Heart left ventricle (tissue), 16 donors: ENCODE measurements around the gene HMGCS2. TPM values are rescaled to one million over a fixed set of nuclear protein-coding genes. Genes with fewer than 3 reads are reported as not detected.
A peak's percentile ranks its signal among the peaks of the same experiment; 100 is the strongest.

Source experiments
- ATAC-seq, 4 donors: fragments of 200-7000 bp; cut with Tn5 transposase; one replicate each; pipeline ENCODE4 v1.9.1; 2020 to 2022; ENCODE audit warnings: moderate library complexity in 4 of 4, mild to moderate bottlenecking in 3 of 4, moderate number of reproducible peaks in 1 of 4
- DNase-seq, 5 donors: peaks; one replicate each; pipeline ENCODE4 v3.0.0-alpha.2; 2020
- H3K27ac ChIP-seq, 12 donors: fragments of 200-600 bp; sonication (generic) in 4 of 12; one replicate each; pipeline versions ENCODE4 v1.5.0 to v1.8.0; 2016 to 2022; ENCODE audit warnings: mild to moderate bottlenecking in 2 of 12
- H3K27me3 ChIP-seq, 9 donors: fragments of 200-600 bp; sonication (generic) in 2 of 9; one replicate each; pipeline versions ENCODE4 v1.5.1 to v1.8.0; 2016 to 2022; ENCODE audit warnings: mild to moderate bottlenecking in 3 of 9
- H3K36me3 ChIP-seq, 9 donors: fragments of 200-600 bp; sonication (generic) in 2 of 9; one replicate each; pipeline versions ENCODE4 v1.5.0 to v1.8.0; 2018 to 2022; ENCODE audit warnings: mild to moderate bottlenecking in 2 of 9
- H3K4me1 ChIP-seq, 12 donors: fragments of 200-600 bp; sonication (generic) in 4 of 12; one replicate each; pipeline versions ENCODE4 v1.5.0 to v1.8.0; 2016 to 2022; ENCODE audit warnings: mild to moderate bottlenecking in 3 of 12
- H3K4me3 ChIP-seq, 12 donors: fragments of 200-600 bp; sonication (generic) in 4 of 12; one replicate each; pipeline versions ENCODE4 v1.5.0 to v1.8.0; 2017 to 2022; ENCODE audit warnings: mild to moderate bottlenecking in 9 of 12, moderate library complexity in 4 of 12
- H3K9me3 ChIP-seq, 12 donors: fragments of 200-600 bp; sonication (generic) in 4 of 12; one replicate each; pipeline versions ENCODE4 v1.5.0 to v1.8.0; 2016 to 2022; ENCODE audit warnings: mild to moderate bottlenecking in 1 of 12
- CTCF ChIP-seq, 12 donors: fragments of 200-600 bp; sonication (generic) in 4 of 12; IDR thresholded peaks; one replicate each; pipeline versions ENCODE4 v1.5.0 to v1.8.0; 2018 to 2022; ENCODE audit warnings: antibody characterized with exemption in 12 of 12, mild to moderate bottlenecking in 5 of 12
- POLR2A ChIP-seq, 2 donors: fragments of 450-650 bp; IDR thresholded peaks; one replicate each; pipeline ENCODE4 v1.6.1; 2017; ENCODE audit warnings: antibody characterized with exemption in 2 of 2, mild to moderate bottlenecking in 2 of 2, moderate library complexity in 2 of 2
- WGBS, 4 donors: extraction: QIAGEN DNeasy Blood & Tissue Kit in 2 of 4; methylation state at CpG; one replicate each; pipeline versions ENCODE4 v1.1.5 to v1.1.7; 2013 to 2018; 5-methylcytosine and 5-hydroxymethylcytosine counted together
- intact Hi-C, 10 donors: fragments of 100-400 bp; cut with DNase I; formaldehyde crosslinking; loops; one replicate each; pipeline versions ENCODE4 v1.11.1 to v1.14.2; 2022
- polyA plus RNA-seq, 2 donors: library from polyadenylated mRNA; stranded (reverse); fragments of 200-250 nt; gene quantifications; one replicate each; pipeline ENCODE4 v1.2.3, GENCODE V29; 2013
- total RNA-seq, 9 donors: library from RNA; depleted of rRNA in 2 of 9; stranded (reverse); fragments of >200 nt in 2 of 9; fragmentation: NEBNext Ultra II Directional in 3 of 9; extraction: Animal tissue kit (Norgen Biotek cat#: 25700) in 3 of 9; gene quantifications; one replicate each; pipeline versions ENCODE4 v1.1.0 to v1.2.4, GENCODE V29; 2016 to 2023
- donor health status: ischemic (EF 13 %, LVEDD 7.1; RV severe dilation, severe dysfunction).
- donor health status: healthy with polysubstance abuse.
- donor health status: DM: no; HTN: yes; CAD: no.
- donor health status: DM: no; HTN: no; CAD: no.
- donor health status: ischemic (EF 25% LVEDD 6.9; RV normal size, moderate dysfunction).
- donor health status: ischemic (EF 25% LVEDD 5.7; RV mildly dilated, moderate dysfunction).
- donor health status: healthy.
- donor health status: DM: yes; HTN: yes; CAD: no.
- donor health status: ischemic (EF 35%, LVEDD 5.7; RV mildly dilated, moderate dysfunction).
- donor health status: nonischemic (EF 11% LVEDD 7.7; RV severe dilation, severe dysfunction).
- donor health status: DM: yes; HTN: yes; CAD: no.
- donor health status: PGD.
- donor health status: ischemic (EF 29% LVEDD 5.4; RV normal size, mild dysfunction).
- donor health status: nonischemic (EF 23%, LVEDD 6.1; RV moderate dilation, normal function).

Gene HMGCS2
- total and polyA plus RNA-seq, 11 donors = 0.42 to 504 (median 15.5) TPM

- Histone ChIP-seq H3K9me3 (no peaks in the 10 kb centered on the region), H3K27ac (peak overlapping the region in 1 of 12 donors; percentile 13), H3K4me1 (peaks cover 0 to 22% (median 15%) of the 10 kb centered on the region in 12 donors), H3K27me3 (no peaks in the 10 kb centered on the region), H3K4me3 (no peak overlapping the region), H3K36me3 (peaks cover 0 to 15% (median 0%) of the 10 kb centered on the region in 9 donors)
- TF ChIP-seq POLR2A (IDR thresholded peaks at IDR 0.05) = no peak
- no peak for TF ChIP-seq CTCF (IDR thresholded peaks at IDR 0.05)
- no peak for DNase-seq
- peak in 1 of 4 donors; percentile 30 for ATAC-seq
- WGBS, 4 donors = 48 to 64% (median 61%) methylated on average over 11 of the region's 11 CpGs
- intact Hi-C loops = no loop called here
These were observed 36.1 kb downstream of the HMGCS2 start for GRCh38 chr1:119732465-119733168.

GRCh38 chr1:119731741-119732430 lies 36.8 kb downstream of the HMGCS2 start:
- H3K4me1 ChIP-seq = peaks cover 0 to 16% (median 10%) of the 10 kb centered on the region in 12 donors
- H3K9me3 ChIP-seq = no peaks in the 10 kb centered on the region
- no peaks in the 10 kb centered on the region for H3K27me3 ChIP-seq
- H3K27ac ChIP-seq = peak overlapping the region in 1 of 12 donors; percentile 13
- DNase-seq (no peak), ATAC-seq (no peak)
- intact Hi-C loops = no loop called here
- H3K4me3 ChIP-seq = no peak overlapping the region
- H3K36me3 ChIP-seq = peaks cover 0 to 18% (median 0%) of the 10 kb centered on the region in 9 donors
- TF ChIP-seq POLR2A (IDR thresholded peaks at IDR 0.05) (no peak), CTCF (IDR thresholded peaks at IDR 0.05) (no peak)
- 85 to 94% (median 88%) methylated on average over 6 of the region's 6 CpGs for WGBS, 4 donors

- no peaks in the 10 kb centered on the region for H3K9me3 ChIP-seq
- peaks cover 0 to 16% (median 8%) of the 10 kb centered on the region in 12 donors for H3K4me1 ChIP-seq
- H3K27me3 ChIP-seq = no peaks in the 10 kb centered on the region
- ATAC-seq = no peak
- WGBS, 4 donors = 96 to 99% (median 97%) methylated on average over 5 of the region's 5 CpGs
- no peak for TF ChIP-seq CTCF (IDR thresholded peaks at IDR 0.05)
- TF ChIP-seq POLR2A (IDR thresholded peaks at IDR 0.05) = no peak
- no peak for DNase-seq
- H3K27ac ChIP-seq = no peak overlapping the region
- intact Hi-C loops = no loop called here
- peaks cover 0 to 24% (median 0%) of the 10 kb centered on the region in 9 donors for H3K36me3 ChIP-seq
- H3K4me3 ChIP-seq = no peak overlapping the region
These were observed 37.6 kb downstream of the HMGCS2 start for GRCh38 chr1:119731060-119731459.

- H3K36me3 ChIP-seq = peaks cover 0 to 22% (median 0%) of the 10 kb centered on the region in 9 donors
- no peaks in the 10 kb centered on the region for H3K9me3 ChIP-seq
- no peak overlapping the region for H3K27ac ChIP-seq
- peaks cover 0 to 9% (median 0%) of the 10 kb centered on the region in 12 donors for H3K4me1 ChIP-seq
- no peaks in the 10 kb centered on the region for H3K27me3 ChIP-seq
- H3K4me3 ChIP-seq = no peak overlapping the region
- intact Hi-C loops = no loop called here
- DNase-seq = no peak
- ATAC-seq = no peak
- TF ChIP-seq POLR2A (IDR thresholded peaks at IDR 0.05) (no peak), CTCF (IDR thresholded peaks at IDR 0.05) (no peak)
These were observed 39.7 kb downstream of the HMGCS2 start for GRCh38 chr1:119729044-119729443.
